Measurements from ENCODE around the gene AKAP3. TPM values are rescaled to one million over a fixed set of nuclear protein-coding genes. Genes with fewer than 3 reads are reported as not detected.

Gene AKAP3
- total RNA-seq, result 0.65 and 4.0 TPM in 2 replicates

GRCh38 chr12:4648501-4649357 is at the start of gene AKAP3, which contains the start of gene NDUFA9:
TSS of gene AKAP3 (minus strand) at chr12:4649051. CDS start at chr12:4638196, 10,855 bp downstream.
TSS of gene NDUFA9 (plus strand) at chr12:4649114. CDS start at chr12:4649127, 13 bp downstream.

Other genes with a start within 250 kb of the AKAP3 start
- gene FGF6, start 203.2 kb downstream of the AKAP3 start, total RNA-seq, result not detected in 2 replicates
- gene RAD51AP1, start 110.2 kb downstream of the AKAP3 start, total RNA-seq, result 6.4 and 11.8 TPM in 2 replicates
- 44.9 and 53.3 TPM in 2 replicates for gene DYRK4, start 86.8 kb downstream of the AKAP3 start, total RNA-seq
- 70.0 and 73.3 TPM in 2 replicates for gene NDUFA9, start 63 bp upstream of the AKAP3 start, total RNA-seq
- gene GALNT8, start 71.3 kb upstream of the AKAP3 start, total RNA-seq, result 0.54 and 1.3 TPM in 2 replicates

Measured in articular chondrocyte of knee joint (primary cell).